Smooth muscle cell (in vitro differentiated cells): Measurements from ENCODE around the gene MTARC2. TPM values are rescaled to one million over a fixed set of nuclear protein-coding genes. Genes with fewer than 3 reads are reported as not detected.

Experiments
- DNase-seq: peaks from one replicate; lab custom pipeline; 2025; ENCODE audit not compliant: unreplicated experiment; lab: John Stamatoyannopoulos, UW
- H2AFZ ChIP-seq: fragments of 200-600 bp; sonication (generic); 2 replicates; pipeline ENCODE4 v1.6.0; 2016; ENCODE audit warnings: antibody characterized with exemption, low read depth, mild to moderate bottlenecking
- H3F3A ChIP-seq: fragments of 200-600 bp; sonication (generic); 2 replicates; pipeline ENCODE4 v1.6.0; 2017; ENCODE audit warnings: antibody characterized with exemption, low read depth
- H3K27ac ChIP-seq: fragments of 200-600 bp; sonication (generic); 2 replicates; pipeline ENCODE4 v1.5.1; 2016; ENCODE audit warnings: low read depth, mild to moderate bottlenecking
- H3K27me3 ChIP-seq: fragments of 200-600 bp; sonication (generic); 2 replicates; pipeline ENCODE4 v1.6.1; 2016; ENCODE audit warnings: low read depth, mild to moderate bottlenecking
- H3K36me3 ChIP-seq: fragments of 200-600 bp; sonication (generic); 2 replicates; pipeline ENCODE4 v1.5.1; 2016; ENCODE audit warnings: low read depth
- H3K4me1 ChIP-seq: fragments of 200-600 bp; sonication (generic); 2 replicates; pipeline ENCODE4 v1.5.1; 2016; ENCODE audit warnings: low read depth
- H3K4me2 ChIP-seq: fragments of 200-600 bp; sonication (generic); 2 replicates; pipeline ENCODE4 v1.6.0; 2016; ENCODE audit warnings: mild to moderate bottlenecking
- H3K4me3 ChIP-seq: fragments of 200-600 bp; sonication (generic); 2 replicates; pipeline ENCODE4 v1.5.1; 2016; ENCODE audit warnings: mild to moderate bottlenecking
- H3K79me2 ChIP-seq: fragments of 200-600 bp; sonication (generic); 2 replicates; pipeline ENCODE4 v1.6.0; 2016; ENCODE audit warnings: low read depth, mild to moderate bottlenecking
- H3K9ac ChIP-seq: fragments of 200-600 bp; sonication (generic); 2 replicates; pipeline ENCODE4 v1.6.0; 2016; ENCODE audit warnings: low read depth
- H3K9me3 ChIP-seq: fragments of 200-600 bp; sonication (generic); replicated peaks from 2 replicates; pipeline ENCODE4 v1.5.1; 2016; ENCODE audit warnings: low read depth
- H4K20me1 ChIP-seq: fragments of 200-600 bp; sonication (generic); 2 replicates; pipeline ENCODE4 v1.6.0; 2016; ENCODE audit warnings: low read depth
- WGBS: methylation state at CpG from one replicate; pipeline ENCODE4 v1.1.7; 2016; ENCODE audit warnings: low lambda C conversion rate; 5-methylcytosine and 5-hydroxymethylcytosine counted together
- polyA plus RNA-seq: library from polyadenylated mRNA; unstranded; fragments of >200 nt; fragmentation: Nextera tagmentation; extraction: Ambion mirVana; gene quantifications from 2 replicates; pipeline ENCODE4 v1.2.1, GENCODE V29; 2016
- total RNA-seq: library from RNA; depleted of rRNA; stranded (reverse); fragments of >200 nt; gene quantifications from 2 replicates; pipeline ENCODE4 v1.2.3, GENCODE V29; 2014
- TF ChIP-seq, protein P1 (sequence below): fragments of 200-600 bp; sonication (generic); IDR thresholded peaks from 2 replicates; pipeline ENCODE4 v1.5.1; 2017; ENCODE audit warnings: borderline replicate concordance, mild to moderate bottlenecking, antibody characterized with exemption; ENCODE audit not compliant: insufficient read depth, poor library complexity, severe bottlenecking

MTARC2 gene
- total and polyA plus RNA-seq, 2 experiments from 2014 or later, result 6.1 to 7.6 TPM

DNA sequence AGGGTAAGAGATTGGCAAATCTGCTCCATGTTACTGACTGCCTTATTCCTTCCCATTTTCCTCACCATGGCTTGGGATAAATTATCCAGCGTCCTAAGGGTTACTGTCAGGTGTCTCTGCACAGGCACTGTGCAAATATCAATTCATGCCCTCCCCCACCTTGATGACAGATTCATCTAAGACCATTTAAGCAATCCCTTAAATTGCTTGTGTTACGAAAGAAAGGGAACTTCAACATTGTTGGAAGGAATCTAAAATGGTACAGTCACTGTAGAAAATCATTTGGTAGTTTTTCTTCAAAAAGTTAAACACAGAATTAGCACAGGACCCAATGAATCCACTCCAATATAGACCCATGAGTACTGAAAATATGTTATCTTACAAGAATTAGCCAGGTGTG lies 17.6 kb upstream of the MTARC2 start:
- Histone ChIP-seq H3K79me2 (no peaks in the 10 kb centered on the region), H3K36me3 (no peaks in the 10 kb centered on the region), H3K4me3 (no peak overlapping the region), H3K4me1 (no peaks in the 10 kb centered on the region), H2AFZ (no peak overlapping the region), H3F3A (no peaks in the 10 kb centered on the region), H3K27me3 (peaks cover 5% of the 10 kb centered on the region), H3K27ac (no peak overlapping the region), H4K20me1 (no peaks in the 10 kb centered on the region), H3K9me3 (no peaks in the 10 kb centered on the region), H3K4me2 (no peak overlapping the region), H3K9ac (no peak overlapping the region)
- TF ChIP-seq, protein P1, sequence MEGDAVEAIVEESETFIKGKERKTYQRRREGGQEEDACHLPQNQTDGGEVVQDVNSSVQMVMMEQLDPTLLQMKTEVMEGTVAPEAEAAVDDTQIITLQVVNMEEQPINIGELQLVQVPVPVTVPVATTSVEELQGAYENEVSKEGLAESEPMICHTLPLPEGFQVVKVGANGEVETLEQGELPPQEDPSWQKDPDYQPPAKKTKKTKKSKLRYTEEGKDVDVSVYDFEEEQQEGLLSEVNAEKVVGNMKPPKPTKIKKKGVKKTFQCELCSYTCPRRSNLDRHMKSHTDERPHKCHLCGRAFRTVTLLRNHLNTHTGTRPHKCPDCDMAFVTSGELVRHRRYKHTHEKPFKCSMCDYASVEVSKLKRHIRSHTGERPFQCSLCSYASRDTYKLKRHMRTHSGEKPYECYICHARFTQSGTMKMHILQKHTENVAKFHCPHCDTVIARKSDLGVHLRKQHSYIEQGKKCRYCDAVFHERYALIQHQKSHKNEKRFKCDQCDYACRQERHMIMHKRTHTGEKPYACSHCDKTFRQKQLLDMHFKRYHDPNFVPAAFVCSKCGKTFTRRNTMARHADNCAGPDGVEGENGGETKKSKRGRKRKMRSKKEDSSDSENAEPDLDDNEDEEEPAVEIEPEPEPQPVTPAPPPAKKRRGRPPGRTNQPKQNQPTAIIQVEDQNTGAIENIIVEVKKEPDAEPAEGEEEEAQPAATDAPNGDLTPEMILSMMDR, result no peak
- DNase-seq, result no peak
- WGBS, result 81% methylated on average over 2 of the region's 2 CpGs

DNA sequence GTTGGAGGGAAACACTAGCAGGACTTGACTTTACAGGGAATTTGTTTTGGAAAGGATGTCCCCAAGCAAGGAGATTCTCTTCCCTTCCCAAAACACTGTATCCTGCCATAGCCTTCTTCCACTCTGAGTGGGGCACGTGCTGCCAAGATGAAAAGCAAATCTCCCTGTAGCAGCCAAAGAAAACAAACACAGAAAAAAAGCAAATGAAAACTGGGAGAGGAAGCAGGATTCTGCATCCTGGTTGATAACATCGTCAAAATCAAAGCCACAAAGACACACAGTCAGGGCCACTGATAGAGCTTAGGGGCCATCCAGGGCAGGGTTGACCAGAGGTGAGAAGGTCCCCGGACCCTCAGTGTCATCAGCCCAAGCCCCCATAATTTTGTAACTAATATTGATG lies 16.0 kb upstream of the MTARC2 start:
- Histone ChIP-seq H3K4me2 (no peak overlapping the region), H3K27me3 (no peaks in the 10 kb centered on the region), H3K79me2 (no peaks in the 10 kb centered on the region), H3K4me1 (no peaks in the 10 kb centered on the region), H3K36me3 (no peaks in the 10 kb centered on the region), H2AFZ (peak overlapping the region; percentile 55), H3K4me3 (no peak overlapping the region), H3K9ac (no peak overlapping the region), H3F3A (no peaks in the 10 kb centered on the region), H3K27ac (no peak overlapping the region), H4K20me1 (no peaks in the 10 kb centered on the region), H3K9me3 (no peaks in the 10 kb centered on the region)
- TF ChIP-seq, protein P1, result no peak
- DNase-seq, result no peak
- 91% methylated on average over 3 of the region's 3 CpGs for WGBS

DNA sequence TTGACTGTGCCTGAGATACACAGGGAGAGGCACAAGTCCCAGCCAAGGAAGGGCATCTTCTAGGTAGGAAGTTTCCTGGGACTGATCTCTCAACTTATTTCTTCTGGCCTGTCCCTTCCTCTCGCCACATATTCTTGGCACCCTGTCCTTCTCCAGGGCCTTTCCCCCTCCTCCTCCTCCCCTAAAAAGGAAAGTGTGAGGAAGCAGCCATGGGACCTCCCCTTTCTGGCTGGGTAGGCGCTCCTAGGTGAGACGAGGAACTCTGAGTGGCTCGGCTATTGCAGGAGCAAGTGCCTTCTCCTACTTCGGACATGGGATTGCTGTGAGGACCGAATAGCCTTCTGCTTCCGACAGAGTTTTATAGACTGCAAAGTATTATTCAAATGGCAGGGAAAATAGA lies 15.5 kb upstream of the MTARC2 start:
- DNase-seq, result no peak
- TF ChIP-seq, protein P1, result no peak
- 95% methylated on average over 7 of the region's 7 CpGs for WGBS
- H3F3A ChIP-seq, result no peaks in the 10 kb centered on the region
- peak overlapping the region; percentile 67 for H2AFZ ChIP-seq
- no peak overlapping the region for H3K4me3 ChIP-seq
- no peak overlapping the region for H3K27ac ChIP-seq
- H3K4me2 ChIP-seq, result peak overlapping the region; percentile 57
- no peak overlapping the region for H3K9ac ChIP-seq
- no peaks in the 10 kb centered on the region for H3K4me1 ChIP-seq
- H3K27me3 ChIP-seq, result peaks cover 2% of the 10 kb centered on the region
- H3K79me2 ChIP-seq, result no peaks in the 10 kb centered on the region
- H4K20me1 ChIP-seq, result no peaks in the 10 kb centered on the region
- H3K9me3 ChIP-seq, result no peaks in the 10 kb centered on the region
- H3K36me3 ChIP-seq, result no peaks in the 10 kb centered on the region

DNA sequence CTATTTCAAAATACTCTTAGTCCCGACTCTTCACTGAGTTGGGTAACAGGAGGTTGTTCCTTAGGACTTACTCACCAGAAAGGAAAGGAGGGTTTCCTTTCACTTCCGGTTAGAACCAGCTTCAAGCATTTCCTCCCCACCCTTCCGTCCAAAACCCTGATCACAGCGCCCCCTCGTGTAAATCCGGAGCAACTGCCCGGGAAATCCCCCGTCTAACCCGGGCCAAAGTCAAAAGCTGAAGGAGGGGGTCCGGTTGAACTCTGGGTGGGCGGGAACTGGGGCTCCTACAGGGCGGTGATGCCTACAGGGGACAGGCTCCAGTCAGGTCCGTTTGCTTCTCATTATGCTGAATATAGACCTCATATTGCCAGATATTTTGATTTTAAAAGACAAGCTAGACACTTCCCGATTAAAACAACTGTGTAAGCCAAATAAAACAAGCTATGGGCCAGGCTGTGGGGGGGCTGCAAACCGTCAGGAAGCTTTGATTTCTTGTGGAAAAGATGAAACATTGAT lies 15.0 kb upstream of the MTARC2 start:
- Histone ChIP-seq H3K36me3 (no peaks in the 10 kb centered on the region), H2AFZ (peak overlapping the region; percentile 67), H3K27me3 (peaks cover 5% of the 10 kb centered on the region), H3K9ac (no peak overlapping the region), H3K4me3 (peak overlapping the region; percentile 24), H3K9me3 (no peaks in the 10 kb centered on the region), H3K79me2 (no peaks in the 10 kb centered on the region), H3K4me1 (no peaks in the 10 kb centered on the region), H3K4me2 (peak overlapping the region; percentile 57), H4K20me1 (no peaks in the 10 kb centered on the region), H3K27ac (no peak overlapping the region), H3F3A (no peaks in the 10 kb centered on the region)
- WGBS, result 15% methylated on average over 15 of the region's 15 CpGs
- DNase-seq, result peak; percentile 41
- TF ChIP-seq, protein P1, result peak; percentile 83
